Spinal cord (tissue), 10 donors: Measurements from ENCODE around the gene ITGB1BP2. TPM values are rescaled to one million over a fixed set of nuclear protein-coding genes. Genes with fewer than 3 reads are reported as not detected.
A peak's percentile ranks its signal among the peaks of the same experiment; 100 is the strongest.
"Not testable (repeated sequence)": the region's sequence is repeated elsewhere in the genome, so short reads cannot be mapped to it uniquely, and the experiment has no call there.

ENCODE experiments used
- DNase-seq, 6 donors: peaks; one replicate each; pipeline versions ENCODE4 v3.0.0 to v3.0.0-alpha.2; 2013 to 2015; ENCODE audit warnings: low spot score in 6 of 6, low read depth in 4 of 6
- H3K27ac ChIP-seq: one replicate; pipeline ENCODE4 v1.5.1; 2013; ENCODE audit warnings: low read depth, low read length, control low read depth
- H3K27me3 ChIP-seq: one replicate; pipeline ENCODE4 v1.6.1; 2013; ENCODE audit warnings: low read length; ENCODE audit not compliant: control insufficient read depth, insufficient read depth
- H3K36me3 ChIP-seq: one replicate; pipeline ENCODE4 v1.6.1; 2013; ENCODE audit warnings: low read length; ENCODE audit not compliant: control insufficient read depth, insufficient read depth
- H3K4me1 ChIP-seq: one replicate; pipeline ENCODE4 v1.6.1; 2013; ENCODE audit warnings: low read length; ENCODE audit not compliant: control insufficient read depth, insufficient read depth
- H3K4me3 ChIP-seq: one replicate; pipeline ENCODE4 v1.5.1; 2013; ENCODE audit warnings: low read depth, low read length, control low read depth
- H3K9me3 ChIP-seq: one replicate; pipeline ENCODE4 v1.6.1; 2013; ENCODE audit warnings: low read length; ENCODE audit not compliant: control insufficient read depth, insufficient read depth
- WGBS: methylation state at CpG from one replicate; pipeline ENCODE4 v1.1.5; 2013; ENCODE audit warnings: missing lambda C conversion rate; ENCODE audit not compliant: insufficient coverage; 5-methylcytosine and 5-hydroxymethylcytosine counted together
- polyA plus RNA-seq, 2 donors: library from polyadenylated mRNA; unstranded; fragments of 120-200 nt; gene quantifications; one replicate each; pipeline ENCODE4 v1.2.1, GENCODE V29; 2013; ENCODE audit not compliant: insufficient read length in 2 of 2
- total RNA-seq, 2 donors: library from RNA; depleted of rRNA in 1 of 2; stranded (reverse); fragments of 120-200 nt in 1 of 2; fragments of >200 nt in 1 of 2; gene quantifications; one replicate each; pipeline versions ENCODE4 v1.2.3 to v1.2.4, GENCODE V29; 2013 to 2014
- donor health status: healthy.

Gene ITGB1BP2
- total and polyA plus RNA-seq, 4 donors, result 0.99 to 2.1 (median 1.4) TPM

DNA sequence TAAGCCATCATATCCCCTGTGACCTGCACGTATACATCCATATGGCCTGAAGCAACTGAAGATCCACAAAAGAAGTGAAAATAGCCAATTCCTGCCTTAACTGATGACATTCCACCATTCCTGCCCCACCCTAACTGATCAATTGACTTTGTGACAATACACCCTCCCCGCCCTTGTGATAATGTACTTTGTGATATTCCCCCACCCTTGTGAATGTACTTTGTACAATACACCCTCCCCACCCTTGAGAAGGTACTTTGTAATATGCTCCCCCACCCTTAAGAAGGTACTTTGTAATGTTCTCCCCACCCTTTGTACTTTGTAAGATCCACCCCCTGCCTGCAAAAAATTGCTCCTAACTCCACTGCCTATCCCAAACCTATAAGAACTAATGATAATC lies 29.2 kb upstream of the ITGB1BP2 start:
- not testable (repeated sequence) for DNase-seq, H3K4me1 ChIP-seq, H3K36me3 ChIP-seq, H3K4me3 ChIP-seq, H3K27ac ChIP-seq, H3K27me3 ChIP-seq, H3K9me3 ChIP-seq
- 88% methylated on average over 1 of the region's 2 CpGs for WGBS

DNA sequence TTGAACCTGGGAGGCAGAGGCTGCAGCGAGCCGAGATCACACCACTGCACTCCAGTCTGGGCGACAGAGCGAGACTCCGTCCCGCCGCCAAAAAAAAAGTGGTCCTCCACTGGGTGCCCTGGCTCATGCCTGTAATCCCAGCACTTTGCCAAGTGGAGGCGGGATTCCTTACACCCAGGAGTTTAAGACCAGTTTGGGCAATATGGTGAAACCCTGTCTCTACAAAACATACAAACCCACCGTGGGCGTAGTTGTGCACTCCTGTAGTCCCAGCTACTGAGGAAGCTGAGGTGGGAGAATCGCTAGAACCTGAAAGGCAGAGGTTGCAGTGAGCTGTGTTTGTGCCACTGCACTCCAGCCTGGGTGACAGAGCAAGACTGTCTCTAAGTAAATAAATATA lies 20.2 kb upstream of the ITGB1BP2 start:
- H3K36me3 ChIP-seq, DNase-seq, H3K9me3 ChIP-seq, H3K4me3 ChIP-seq, H3K27me3 ChIP-seq, H3K4me1 ChIP-seq, H3K27ac ChIP-seq: not testable (repeated sequence)
- WGBS, result 88% methylated on average over 8 of the region's 11 CpGs

DNA sequence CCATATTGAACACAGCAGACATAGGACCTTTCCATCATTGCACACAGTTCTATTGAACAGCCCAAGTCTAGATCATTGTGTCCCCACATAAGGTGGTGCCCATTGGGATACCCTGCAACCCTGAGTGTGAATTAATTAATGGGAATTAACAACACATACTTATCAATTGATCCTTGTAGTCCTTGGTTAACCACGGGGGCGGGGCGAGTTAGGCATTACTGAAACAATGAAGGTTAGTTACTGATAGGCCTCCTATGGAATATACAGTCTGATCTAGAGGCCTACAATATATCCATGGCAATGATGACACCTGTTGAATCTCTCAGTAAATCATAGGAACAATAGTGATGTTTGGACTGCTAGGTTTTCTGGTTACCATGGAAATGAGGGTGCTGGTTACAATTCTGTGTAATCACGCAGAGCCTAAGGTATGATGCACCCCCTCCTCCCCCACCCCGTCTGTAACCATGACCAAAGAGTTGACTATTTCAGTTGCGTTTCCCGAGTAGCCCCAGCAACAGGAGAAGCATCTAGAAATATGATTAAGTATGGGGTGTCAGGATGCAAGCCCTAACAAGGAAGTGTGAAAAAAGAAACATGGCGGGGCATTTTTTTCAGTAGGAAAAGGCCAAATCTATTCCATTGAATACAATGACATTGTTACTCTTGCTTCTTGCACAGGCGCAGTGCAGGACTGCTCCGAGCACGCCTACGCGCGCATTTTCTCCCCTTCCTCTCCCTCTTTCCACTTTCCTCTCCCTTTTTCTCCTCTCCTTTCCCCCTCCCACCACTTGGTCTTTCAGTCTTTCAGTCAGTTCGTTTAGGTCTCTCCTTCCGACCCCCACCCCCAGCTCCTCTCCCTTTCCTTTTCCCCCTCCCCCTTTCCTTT lies 18.8 kb upstream of the ITGB1BP2 start:
- peak overlapping the region; percentile 91 for H3K27ac ChIP-seq
- H3K27me3 ChIP-seq, result no peaks in the 10 kb centered on the region
- H3K4me3 ChIP-seq, result peak overlapping the region; percentile 37
- peaks cover 7% of the 10 kb centered on the region for H3K36me3 ChIP-seq
- H3K4me1 ChIP-seq, result no peaks in the 10 kb centered on the region
- no peaks in the 10 kb centered on the region for H3K9me3 ChIP-seq
- DNase-seq, result no peak
- 42% methylated on average over 11 of the region's 16 CpGs for WGBS

DNA sequence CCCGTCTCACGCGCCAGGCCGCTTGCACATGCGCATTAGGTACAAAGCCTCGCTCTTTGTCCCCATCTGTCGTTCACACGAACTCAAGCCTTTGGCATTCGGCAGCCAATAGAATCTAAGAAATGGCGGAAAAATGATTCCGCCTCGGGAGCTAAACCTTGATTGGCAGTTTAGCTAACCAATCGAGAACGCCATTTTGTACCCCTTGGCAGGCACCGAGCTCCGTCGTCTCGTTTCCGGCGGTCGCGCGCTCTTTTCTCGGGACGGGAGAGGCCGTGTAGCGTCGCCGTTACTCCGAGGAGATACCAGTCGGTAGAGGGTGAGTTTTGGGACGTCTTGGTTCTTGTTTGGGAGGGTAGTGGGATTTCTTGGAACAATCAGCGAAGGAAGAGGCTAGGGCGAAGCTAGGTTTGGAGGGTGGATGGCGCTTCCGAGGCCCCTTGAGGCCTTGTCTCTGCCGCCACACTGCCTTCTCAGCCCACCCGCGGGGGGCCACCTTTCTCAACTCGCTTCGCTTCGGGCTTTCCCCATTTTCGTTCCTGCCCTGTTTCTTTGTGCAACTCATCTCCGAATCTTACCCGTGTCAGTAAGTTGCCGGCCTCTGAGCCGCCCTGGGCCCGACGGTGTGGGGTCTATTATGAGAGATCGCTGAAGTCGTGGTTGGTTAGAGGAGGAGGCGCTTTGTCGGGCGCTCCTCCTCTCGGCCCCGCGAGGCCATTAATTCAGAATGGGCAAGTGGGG lies 18.0 kb upstream of the ITGB1BP2 start, which contains the start of gene NONO:
Gene NONO, plus strand, starts transcription at position 233 of the 741 bp plus-strand sequence. CDS start 7,003 bp downstream, outside the sequence.
- Histone ChIP-seq H3K4me3 (peak within 1 kb of the TSS; percentile 83), H3K4me1 (no peaks in the 10 kb centered on the region), H3K36me3 (peaks cover 7% of the 10 kb centered on the region), H3K9me3 (no peaks in the 10 kb centered on the region), H3K27me3 (no peaks in the 10 kb centered on the region), H3K27ac (peak within 1 kb of the TSS; percentile 95)
- DNase-seq, result peak; percentile 89 to 99 (median 96)
- 24% methylated on average over 57 of the region's 57 CpGs for WGBS

DNA sequence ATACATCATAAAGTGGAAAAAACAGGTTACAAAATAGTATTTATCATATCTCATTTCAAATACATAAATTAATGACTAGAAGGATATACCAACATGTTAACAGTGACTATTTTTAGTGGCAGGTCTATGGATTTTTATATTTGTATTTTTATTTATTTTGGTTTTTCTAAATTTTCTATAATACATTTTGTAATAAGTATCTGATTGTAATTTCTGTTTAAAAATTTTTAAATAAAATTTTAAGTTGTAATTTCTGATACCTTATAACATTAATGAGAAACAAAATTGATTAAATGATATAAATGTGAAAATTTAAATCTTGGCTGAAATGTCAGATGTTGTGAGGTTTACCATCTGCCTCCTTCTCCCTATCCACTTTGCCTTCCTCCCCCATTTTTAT lies 15.6 kb upstream of the ITGB1BP2 start:
- Histone ChIP-seq H3K4me1 (no peaks in the 10 kb centered on the region), H3K4me3 (no peak overlapping the region), H3K27me3 (no peaks in the 10 kb centered on the region), H3K9me3 (no peaks in the 10 kb centered on the region), H3K36me3 (peaks cover 10% of the 10 kb centered on the region), H3K27ac (no peak overlapping the region)
- DNase-seq, result no peak

DNA sequence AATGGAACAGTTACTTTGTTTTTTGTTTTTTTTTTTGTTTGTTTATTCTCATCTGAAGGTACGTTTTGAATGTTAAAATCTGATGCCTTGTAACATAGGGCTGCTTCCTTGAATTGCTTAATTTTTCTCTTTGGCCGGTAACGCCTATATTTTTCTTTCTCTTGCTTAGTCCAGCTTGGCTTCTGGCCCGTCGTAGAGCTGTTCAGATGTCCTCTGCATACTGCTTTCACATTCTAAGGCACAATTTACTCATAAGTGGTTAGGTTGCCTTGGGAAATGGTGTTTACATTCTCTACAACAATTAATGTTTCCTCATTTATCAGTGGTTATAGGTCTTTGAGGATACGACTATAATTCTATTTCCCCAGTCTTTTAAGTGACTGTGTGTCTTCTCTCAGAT lies 10.2 kb upstream of the ITGB1BP2 start:
- Histone ChIP-seq H3K36me3 (peaks cover 32% of the 10 kb centered on the region), H3K27ac (no peak overlapping the region), H3K27me3 (no peaks in the 10 kb centered on the region), H3K4me1 (no peaks in the 10 kb centered on the region), H3K4me3 (no peak overlapping the region), H3K9me3 (no peaks in the 10 kb centered on the region)
- DNase-seq, result no peak
- 61% methylated on average over 3 of the region's 6 CpGs for whole genome bisulfite sequencing

DNA sequence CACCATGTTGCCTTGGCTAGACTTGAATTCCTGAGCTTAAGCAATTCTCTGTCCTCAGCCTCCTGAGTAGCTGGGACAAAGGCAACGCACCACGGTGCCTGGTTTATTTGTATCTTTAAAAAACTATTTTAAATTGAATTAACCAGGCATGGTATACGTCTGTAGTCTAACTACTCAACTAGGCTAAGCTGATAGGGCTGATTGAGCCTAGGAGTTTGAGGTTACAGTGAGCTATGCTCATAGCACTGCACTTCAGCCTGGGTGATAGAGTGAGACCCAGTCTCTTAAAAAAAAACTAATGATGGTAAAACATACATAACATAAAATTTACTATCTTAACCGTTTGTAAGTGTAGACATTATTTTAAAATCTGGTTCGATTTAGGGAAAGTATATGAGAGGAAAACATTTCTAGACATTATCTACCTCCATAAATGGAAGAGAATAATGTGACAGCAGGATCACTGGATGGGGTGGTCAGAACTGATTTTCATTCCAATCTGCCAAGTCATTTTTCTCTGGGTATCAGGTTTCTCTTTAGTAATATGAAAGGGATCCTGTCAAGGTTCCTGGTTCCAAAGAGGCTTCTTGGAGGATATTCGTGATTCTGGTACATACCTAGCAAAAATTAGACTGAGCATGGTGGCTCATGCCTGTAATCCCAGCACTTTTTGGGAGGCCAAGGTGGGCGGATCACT lies 8.7 kb upstream of the ITGB1BP2 start:
- Histone ChIP-seq H3K4me3 (no peak overlapping the region), H3K27ac (no peak overlapping the region), H3K9me3 (no peaks in the 10 kb centered on the region), H3K27me3 (no peaks in the 10 kb centered on the region), H3K36me3 (peaks cover 26% of the 10 kb centered on the region), H3K4me1 (no peaks in the 10 kb centered on the region)
- no peak for DNase-seq
- 65% methylated on average over 2 of the region's 7 CpGs for WGBS

DNA sequence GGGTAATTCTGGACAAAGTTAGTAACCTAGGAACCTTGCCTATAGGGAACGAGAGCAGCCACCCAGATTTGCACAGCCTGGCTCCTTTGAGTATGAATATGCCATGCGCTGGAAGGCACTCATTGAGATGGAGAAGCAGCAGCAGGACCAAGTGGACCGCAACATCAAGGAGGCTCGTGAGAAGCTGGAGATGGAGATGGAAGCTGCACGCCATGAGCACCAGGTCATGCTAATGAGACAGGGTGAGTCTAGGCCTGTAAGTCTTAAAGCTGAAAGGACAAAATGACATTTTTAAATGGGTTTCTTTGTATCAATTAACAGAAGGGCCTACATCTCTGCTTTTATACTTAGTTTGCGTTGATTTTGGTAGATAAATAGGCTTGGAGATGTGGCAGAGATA lies 4.7 kb upstream of the ITGB1BP2 start:
- no peaks in the 10 kb centered on the region for H3K9me3 ChIP-seq

DNA sequence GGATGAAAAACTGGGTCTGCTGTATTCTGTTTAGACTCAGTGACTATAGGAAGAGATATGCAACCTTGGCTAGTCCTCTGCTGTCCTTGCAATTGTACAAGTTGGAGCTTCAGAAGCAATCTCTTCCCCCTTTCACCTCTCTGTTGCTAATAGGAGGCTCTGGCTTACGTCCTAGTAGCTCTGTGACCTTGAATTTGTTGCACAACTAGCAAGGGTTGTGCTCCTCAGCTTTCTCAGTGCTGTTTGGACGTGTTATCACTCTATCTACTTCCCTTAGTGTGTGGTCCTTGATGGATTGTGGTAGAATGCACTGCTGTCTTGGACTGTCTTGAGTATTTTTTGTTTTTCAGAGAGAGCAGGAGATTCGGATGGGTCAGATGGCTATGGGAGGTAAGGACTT lies 3.4 kb upstream of the ITGB1BP2 start:
- no peaks in the 10 kb centered on the region for H3K4me1 ChIP-seq
- H3K36me3 ChIP-seq, result peaks cover 32% of the 10 kb centered on the region
- 86% methylated on average over 1 of the region's 3 CpGs for WGBS
- H3K9me3 ChIP-seq, result no peaks in the 10 kb centered on the region
- no peak overlapping the region for H3K27ac ChIP-seq
- no peak overlapping the region for H3K4me3 ChIP-seq
- DNase-seq, result no peak
- no peaks in the 10 kb centered on the region for H3K27me3 ChIP-seq

More for the DNA sequence above, 4.7 kb upstream of the ITGB1BP2 start:
- no peak for DNase-seq
- WGBS, result 85% methylated on average over 5 of the region's 6 CpGs
- Histone ChIP-seq H3K4me1 (no peaks in the 10 kb centered on the region), H3K27ac (no peak overlapping the region), H3K4me3 (no peak overlapping the region), H3K36me3 (peaks cover 37% of the 10 kb centered on the region), H3K27me3 (no peaks in the 10 kb centered on the region)
